Stimulated activated CD4-positive, alpha-beta T cell treated with anti-CD3 and anti-CD28 coated beads, TNF-alpha, amount 100 ng/mL, for 24 hours (primary cell): ENCODE data around the gene ZNF483.
"Not testable (repeated sequence)": the region's sequence is repeated elsewhere in the genome, so short reads cannot be mapped to it uniquely, and the experiment has no call there.

Experiments
- DNase-seq, 3 experiments: peaks; one replicate each; pipeline ENCODE4 v3.0.0-alpha.2; 2020; ENCODE audit warnings: low read depth in 3 of 3

The ZNF483 gene

GRCh38 chr9:111542497-111543254, 17.7 kb downstream of the ZNF483 start:
- DNase-seq, result no peak

GRCh38 chr9:111548623-111549022, 23.6 kb downstream of the ZNF483 start:
- DNase-seq, result no peak

- not testable (repeated sequence) for DNase-seq
Measured at GRCh38 chr9:111555425-111555824, 30.4 kb downstream of the ZNF483 start.

GRCh38 chr9:111559000-111559610, 34.1 kb downstream of the ZNF483 start:
- DNase-seq, result no peak

- no peak for DNase-seq
Measured at GRCh38 chr9:111561165-111561719, 36.3 kb downstream of the ZNF483 start.

- no peak for DNase-seq
Measured at GRCh38 chr9:111566234-111566633, 41.3 kb downstream of the ZNF483 start.

GRCh38 chr9:111568127-111568526, 43.1 kb downstream of the ZNF483 start:
- DNase-seq, result not testable (repeated sequence)

GRCh38 chr9:111572950-111573604, 48.1 kb downstream of the ZNF483 start:
- no peak for DNase-seq

GRCh38 chr9:111582888-111583287, 57.9 kb downstream of the ZNF483 start:
- DNase-seq, result no peak

GRCh38 chr9:111586378-111586777, 61.4 kb downstream of the ZNF483 start:
- no peak for DNase-seq

- DNase-seq, result no peak
Measured at GRCh38 chr9:111588846-111589245, 63.9 kb downstream of the ZNF483 start.

- peak in 1 of 3 experiments; percentile 45 for DNase-seq
Measured at GRCh38 chr9:111597852-111598732, 73.1 kb downstream of the ZNF483 start.

GRCh38 chr9:111598733-111599091, 73.7 kb downstream of the ZNF483 start:
- DNase-seq, result peak in 1 of 3 experiments; percentile 14

- DNase-seq, result peak in 1 of 3 experiments; percentile 20
Measured at GRCh38 chr9:111599092-111599954, 74.3 kb downstream of the ZNF483 start, which contains the start of gene PTGR1. Gene PTGR1 (minus strand): TSS chr9:111599647. CDS start chr9:111597422, 2,225 bp downstream.

GRCh38 chr9:111599955-111600343, 75.0 kb downstream of the ZNF483 start:
- no peak for DNase-seq

- no peak for DNase-seq
Measured at GRCh38 chr9:111601237-111602018, 76.4 kb downstream of the ZNF483 start.

- no peak for DNase-seq
Measured at GRCh38 chr9:111603041-111603440, 78.1 kb downstream of the ZNF483 start.

- DNase-seq, result no peak
Measured at GRCh38 chr9:111604054-111604615, 79.2 kb downstream of the ZNF483 start.

- DNase-seq, result no peak
Measured at GRCh38 chr9:111605041-111605559, 80.1 kb downstream of the ZNF483 start.
